Endothelial cell of umbilical vein (primary cell): ENCODE data around the gene ADCY2.

Source experiments
- POLR2A ChIP-seq: IDR thresholded peaks from 2 replicates; pipeline ENCODE4 v1.6.1; 2012; ENCODE audit warnings: low read depth, mild to moderate bottlenecking, control low read depth, low read length
- TF ChIP-seq, protein P1 (sequence below), 2 donors: IDR thresholded peaks; 1 replicate in 1 of 2; 2 replicates in 1 of 2; pipeline ENCODE4 v1.5.1; 2011; ENCODE audit warnings: low read length in 2 of 2, mild to moderate bottlenecking in 2 of 2, moderate library complexity in 2 of 2, control low read depth in 1 of 2, inconsistent platforms in 1 of 2, low read depth in 1 of 2; ENCODE audit not compliant: insufficient read depth in 1 of 2; ENCODE audit errors: extremely low read depth in 1 of 2

DNA sequence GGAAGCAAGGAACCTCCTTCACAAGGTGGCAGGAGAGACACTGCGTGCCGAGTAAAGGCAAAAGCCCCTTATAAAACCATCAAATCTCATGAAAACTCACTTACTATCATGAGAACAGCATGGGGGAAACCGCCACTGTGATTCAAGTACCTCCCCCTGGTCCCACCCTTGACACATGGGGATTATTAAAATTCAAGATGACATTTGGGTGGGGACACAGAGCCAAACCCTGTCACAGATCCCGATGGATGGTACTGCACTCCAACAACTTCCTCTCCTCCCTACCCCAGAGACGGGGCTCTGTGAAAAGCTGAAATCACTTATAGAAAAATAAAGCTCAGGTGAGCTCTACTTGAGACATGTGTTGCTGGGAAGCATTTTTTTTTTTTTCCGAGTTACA, 10.3 kb upstream of the ADCY2 start:
- TF ChIP-seq POLR2A = no peak
- TF ChIP-seq, protein P1, sequence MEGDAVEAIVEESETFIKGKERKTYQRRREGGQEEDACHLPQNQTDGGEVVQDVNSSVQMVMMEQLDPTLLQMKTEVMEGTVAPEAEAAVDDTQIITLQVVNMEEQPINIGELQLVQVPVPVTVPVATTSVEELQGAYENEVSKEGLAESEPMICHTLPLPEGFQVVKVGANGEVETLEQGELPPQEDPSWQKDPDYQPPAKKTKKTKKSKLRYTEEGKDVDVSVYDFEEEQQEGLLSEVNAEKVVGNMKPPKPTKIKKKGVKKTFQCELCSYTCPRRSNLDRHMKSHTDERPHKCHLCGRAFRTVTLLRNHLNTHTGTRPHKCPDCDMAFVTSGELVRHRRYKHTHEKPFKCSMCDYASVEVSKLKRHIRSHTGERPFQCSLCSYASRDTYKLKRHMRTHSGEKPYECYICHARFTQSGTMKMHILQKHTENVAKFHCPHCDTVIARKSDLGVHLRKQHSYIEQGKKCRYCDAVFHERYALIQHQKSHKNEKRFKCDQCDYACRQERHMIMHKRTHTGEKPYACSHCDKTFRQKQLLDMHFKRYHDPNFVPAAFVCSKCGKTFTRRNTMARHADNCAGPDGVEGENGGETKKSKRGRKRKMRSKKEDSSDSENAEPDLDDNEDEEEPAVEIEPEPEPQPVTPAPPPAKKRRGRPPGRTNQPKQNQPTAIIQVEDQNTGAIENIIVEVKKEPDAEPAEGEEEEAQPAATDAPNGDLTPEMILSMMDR (IDR thresholded peaks at IDR 0.05; ENCODE audit: extremely low read depth in 1 of 2, insufficient read depth in 1 of 2, low read depth in 1 of 2, low read length in 2 of 2) = no peak
